GM23338 (cell line): ENCODE results near the gene SOX12. TPM values are rescaled to one million over a fixed set of nuclear protein-coding genes. Genes with fewer than 3 reads are reported as not detected.

Experiments used
- ATAC-seq: fragments of 200-7000 bp; cut with Tn5 transposase; 3 replicates; pipeline ENCODE4 v1.9.1; 2020
- DNase-seq: peaks from one replicate; pipeline ENCODE4 v3.0.0-alpha.2; 2015; ENCODE audit warnings: low spot score
- H2AFZ ChIP-seq: fragments of 200-600 bp; sonication (generic); 2 replicates; pipeline ENCODE4 v1.8.0; 2016; ENCODE audit warnings: antibody characterized with exemption, mild to moderate bottlenecking, moderate library complexity
- H3F3A ChIP-seq: fragments of 200-600 bp; sonication (generic); replicated peaks from 2 replicates; pipeline ENCODE4 v1.8.0; 2017; ENCODE audit warnings: antibody characterized with exemption, mixed run types, low read depth
- H3K27ac ChIP-seq: fragments of 200-600 bp; sonication (generic); 2 replicates; pipeline ENCODE4 v1.6.1; 2016; ENCODE audit warnings: low read depth
- H3K27me3 ChIP-seq: fragments of 200-600 bp; sonication (generic); 2 replicates; pipeline ENCODE4 v1.8.0; 2016; ENCODE audit warnings: mild to moderate bottlenecking, mixed run types, moderate library complexity; ENCODE audit not compliant: insufficient read depth
- H3K36me3 ChIP-seq: fragments of 200-600 bp; sonication (generic); 2 replicates; pipeline ENCODE4 v1.8.0; 2016; ENCODE audit warnings: mild to moderate bottlenecking; ENCODE audit not compliant: insufficient read depth
- H3K4me1 ChIP-seq: fragments of 200-600 bp; sonication (generic); 2 replicates; pipeline ENCODE4 v1.8.0; 2016; ENCODE audit warnings: mild to moderate bottlenecking, moderate library complexity; ENCODE audit not compliant: insufficient read depth
- H3K4me2 ChIP-seq: fragments of 200-600 bp; sonication (generic); 2 replicates; pipeline ENCODE4 v1.7.1; 2017; ENCODE audit warnings: mixed run types
- H3K4me3 ChIP-seq: fragments of 200-600 bp; sonication (generic); 2 replicates; pipeline ENCODE4 v1.6.1; 2016; ENCODE audit warnings: mixed run types
- H3K79me2 ChIP-seq: fragments of 200-600 bp; sonication (generic); replicated peaks from 2 replicates; pipeline ENCODE4 v1.8.0; 2017; ENCODE audit warnings: mild to moderate bottlenecking; ENCODE audit not compliant: insufficient read depth
- H3K9me2 ChIP-seq: fragments of 200-600 bp; sonication (generic); 2 replicates; pipeline ENCODE4 v1.8.0; 2017; ENCODE audit not compliant: insufficient read depth
- H4K20me1 ChIP-seq: fragments of 200-600 bp; sonication (generic); replicated peaks from 2 replicates; pipeline ENCODE4 v1.8.0; 2017; ENCODE audit warnings: mild to moderate bottlenecking; ENCODE audit not compliant: insufficient read depth
- H3K27ac Mint-ChIP-seq: 2 replicates; pipeline ENCODE4 v1.8.0; 2020; ENCODE audit warnings: inconsistent platforms, mild to moderate bottlenecking, moderate library complexity, mixed read lengths
- H3K27me3 Mint-ChIP-seq: 3 replicates; pipeline ENCODE4 v1.8.0; 2022; ENCODE audit warnings: low read depth, mild to moderate bottlenecking, moderate library complexity, mixed read lengths, inconsistent platforms; ENCODE audit not compliant: insufficient read depth, poor library complexity
- H3K36me3 Mint-ChIP-seq: 3 replicates; pipeline ENCODE4 v1.8.0; 2021; ENCODE audit warnings: low read depth, mild to moderate bottlenecking, inconsistent platforms, moderate library complexity, mixed read lengths
- H3K4me1 Mint-ChIP-seq: 3 replicates; pipeline ENCODE4 v1.8.0; 2020; ENCODE audit warnings: mild to moderate bottlenecking, inconsistent platforms, mixed read lengths
- H3K4me3 Mint-ChIP-seq: 3 replicates; pipeline ENCODE4 v1.8.0; 2021; ENCODE audit warnings: moderate library complexity, mild to moderate bottlenecking, inconsistent platforms, mixed read lengths
- H3K9me3 Mint-ChIP-seq: 3 replicates; pipeline ENCODE4 v1.8.0; 2020; ENCODE audit warnings: moderate library complexity, mild to moderate bottlenecking, inconsistent platforms, mixed read lengths
- CREB1 ChIP-seq: fragments of 250-450 bp; sonication (Bioruptor Pico); IDR thresholded peaks from 2 replicates; pipeline ENCODE4 v1.5.0; 2020; ENCODE audit warnings: low read depth, mild to moderate bottlenecking, moderate library complexity
- ETS1 ChIP-seq: IDR thresholded peaks from 2 replicates; pipeline ENCODE4 v1.6.1; 2016; ENCODE audit warnings: antibody characterized with exemption
- EZH2 ChIP-seq: fragments of 200-600 bp; sonication (generic); IDR thresholded peaks from one replicate; pipeline ENCODE4 v1.8.0; 2017; ENCODE audit warnings: antibody characterized with exemption, mild to moderate bottlenecking, low read depth; ENCODE audit not compliant: unreplicated experiment
- EZH2phosphoT487 ChIP-seq: fragments of 200-600 bp; sonication (generic); IDR thresholded peaks from one replicate; pipeline ENCODE4 v1.8.1; 2018; ENCODE audit warnings: antibody characterized with exemption; ENCODE audit not compliant: unreplicated experiment
- JUNB ChIP-seq: IDR thresholded peaks from one replicate; pipeline ENCODE4 v1.6.1; 2016; ENCODE audit warnings: antibody characterized with exemption; ENCODE audit not compliant: unreplicated experiment
- NANOG ChIP-seq: IDR thresholded peaks from 2 replicates; pipeline ENCODE4 v1.6.1; 2016; ENCODE audit warnings: antibody characterized with exemption, borderline replicate concordance
- POLR2AphosphoS5 ChIP-seq: IDR thresholded peaks from 2 replicates; pipeline ENCODE4 v1.6.1; 2016; ENCODE audit warnings: antibody characterized with exemption, low read depth
- STAT1 ChIP-seq: IDR thresholded peaks from one replicate; pipeline ENCODE4 v1.6.1; 2016; ENCODE audit warnings: antibody characterized with exemption; ENCODE audit not compliant: unreplicated experiment
- ZNF114 ChIP-seq: fragments of 250-450 bp; sonication (Bioruptor Pico); IDR thresholded peaks from 2 replicates; pipeline ENCODE4 v1.5.0; 2020; ENCODE audit warnings: mild to moderate bottlenecking, moderate library complexity
- ZNF331 ChIP-seq: fragments of 250-450 bp; sonication (Bioruptor Pico); IDR thresholded peaks from 2 replicates; pipeline ENCODE4 v1.5.0; 2020; ENCODE audit warnings: low read depth, mild to moderate bottlenecking, moderate library complexity
- polyA plus RNA-seq: library from polyadenylated mRNA; unstranded; fragments of >200 nt; fragmentation: Nextera tagmentation; extraction: Ambion mirVana; gene quantifications from 2 replicates; pipeline ENCODE4 v1.2.1, GENCODE V29; 2016
- total RNA-seq: library from RNA; depleted of rRNA; stranded (reverse); fragments of >200 nt; shearing (Covaris generic); gene quantifications from 2 replicates; pipeline ENCODE4 v1.2.3, GENCODE V29; 2014
- TF ChIP-seq, protein P1 (sequence below): IDR thresholded peaks from one replicate; pipeline ENCODE4 v1.6.1; 2018; ENCODE audit warnings: antibody characterized with exemption; ENCODE audit not compliant: unreplicated experiment
- TF ChIP-seq, protein P2 (sequence below): fragments of 250-450 bp; sonication (Bioruptor Pico); IDR thresholded peaks from 2 replicates; pipeline ENCODE4 v1.5.0; 2020; ENCODE audit warnings: mild to moderate bottlenecking, moderate library complexity
- TF ChIP-seq, protein P3 (sequence below), 2 experiments: fragments of 200-600 bp in 1 of 2; sonication (generic) in 1 of 2; conservative IDR thresholded peaks; 2 replicates each; pipeline versions ENCODE4 v1.5.1 to v1.6.1; 2016 to 2017; ENCODE audit warnings: antibody characterized with exemption in 2 of 2, low read depth in 2 of 2, mild to moderate bottlenecking in 2 of 2, moderate library complexity in 1 of 2

Gene SOX12
- total and polyA plus RNA-seq, 2 experiments from 2014 or later: 14.1 to 32.0 TPM

DNA sequence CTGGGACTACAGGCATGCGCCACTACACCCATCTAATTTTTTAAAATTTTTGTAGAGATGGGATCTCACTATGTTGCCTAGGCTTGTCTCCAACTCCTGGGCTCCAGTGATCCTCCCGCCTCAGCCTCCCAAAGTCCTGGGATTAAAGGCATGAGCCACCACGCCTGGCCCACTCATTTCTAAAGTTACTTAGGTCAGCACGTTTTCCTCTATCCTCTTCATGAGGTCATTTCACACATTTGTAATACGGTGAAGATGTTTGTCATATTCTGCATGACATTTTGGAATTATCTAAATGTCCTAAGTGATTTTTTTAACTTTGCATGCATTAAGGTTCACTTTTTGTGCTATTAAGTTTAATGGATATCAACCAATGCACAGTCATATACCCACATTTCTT, 11.9 kb upstream of the SOX12 start:
- no peak overlapping the region for H3K4me3 Mint-ChIP-seq
- Histone ChIP-seq H3K9me2 (no peaks in the 10 kb centered on the region), H3K4me1 (peaks cover 17% of the 10 kb centered on the region), H3K4me3 (no peak overlapping the region), H3K4me2 (no peak overlapping the region), H3F3A (peaks cover 8% of the 10 kb centered on the region), H3K36me3 (no peaks in the 10 kb centered on the region), H3K27ac (no peak overlapping the region), H4K20me1 (no peaks in the 10 kb centered on the region), H3K79me2 (no peaks in the 10 kb centered on the region), H3K27me3 (no peaks in the 10 kb centered on the region), H2AFZ (no peak overlapping the region)
- no peaks in the 10 kb centered on the region; the same call in 2 of the 3 replicates for H3K36me3 Mint-ChIP-seq
- no peak overlapping the region for H3K27ac Mint-ChIP-seq
- H3K4me1 Mint-ChIP-seq: peaks cover 17% of the 10 kb centered on the region
- DNase-seq (no peak), ATAC-seq (no peak)
- no peaks in the 10 kb centered on the region for H3K9me3 Mint-ChIP-seq
- TF ChIP-seq CREB1 (CRISPR knock-in tag): no peak
- no peak for TF ChIP-seq NANOG
- TF ChIP-seq ZNF331 (CRISPR knock-in tag): no peak
- TF ChIP-seq POLR2AphosphoS5: no peak
- no peak for TF ChIP-seq JUNB
- no peak for TF ChIP-seq EZH2phosphoT487
- TF ChIP-seq, protein P1, sequence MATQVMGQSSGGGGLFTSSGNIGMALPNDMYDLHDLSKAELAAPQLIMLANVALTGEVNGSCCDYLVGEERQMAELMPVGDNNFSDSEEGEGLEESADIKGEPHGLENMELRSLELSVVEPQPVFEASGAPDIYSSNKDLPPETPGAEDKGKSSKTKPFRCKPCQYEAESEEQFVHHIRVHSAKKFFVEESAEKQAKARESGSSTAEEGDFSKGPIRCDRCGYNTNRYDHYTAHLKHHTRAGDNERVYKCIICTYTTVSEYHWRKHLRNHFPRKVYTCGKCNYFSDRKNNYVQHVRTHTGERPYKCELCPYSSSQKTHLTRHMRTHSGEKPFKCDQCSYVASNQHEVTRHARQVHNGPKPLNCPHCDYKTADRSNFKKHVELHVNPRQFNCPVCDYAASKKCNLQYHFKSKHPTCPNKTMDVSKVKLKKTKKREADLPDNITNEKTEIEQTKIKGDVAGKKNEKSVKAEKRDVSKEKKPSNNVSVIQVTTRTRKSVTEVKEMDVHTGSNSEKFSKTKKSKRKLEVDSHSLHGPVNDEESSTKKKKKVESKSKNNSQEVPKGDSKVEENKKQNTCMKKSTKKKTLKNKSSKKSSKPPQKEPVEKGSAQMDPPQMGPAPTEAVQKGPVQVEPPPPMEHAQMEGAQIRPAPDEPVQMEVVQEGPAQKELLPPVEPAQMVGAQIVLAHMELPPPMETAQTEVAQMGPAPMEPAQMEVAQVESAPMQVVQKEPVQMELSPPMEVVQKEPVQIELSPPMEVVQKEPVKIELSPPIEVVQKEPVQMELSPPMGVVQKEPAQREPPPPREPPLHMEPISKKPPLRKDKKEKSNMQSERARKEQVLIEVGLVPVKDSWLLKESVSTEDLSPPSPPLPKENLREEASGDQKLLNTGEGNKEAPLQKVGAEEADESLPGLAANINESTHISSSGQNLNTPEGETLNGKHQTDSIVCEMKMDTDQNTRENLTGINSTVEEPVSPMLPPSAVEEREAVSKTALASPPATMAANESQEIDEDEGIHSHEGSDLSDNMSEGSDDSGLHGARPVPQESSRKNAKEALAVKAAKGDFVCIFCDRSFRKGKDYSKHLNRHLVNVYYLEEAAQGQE: no peak
- TF ChIP-seq, protein P2, sequence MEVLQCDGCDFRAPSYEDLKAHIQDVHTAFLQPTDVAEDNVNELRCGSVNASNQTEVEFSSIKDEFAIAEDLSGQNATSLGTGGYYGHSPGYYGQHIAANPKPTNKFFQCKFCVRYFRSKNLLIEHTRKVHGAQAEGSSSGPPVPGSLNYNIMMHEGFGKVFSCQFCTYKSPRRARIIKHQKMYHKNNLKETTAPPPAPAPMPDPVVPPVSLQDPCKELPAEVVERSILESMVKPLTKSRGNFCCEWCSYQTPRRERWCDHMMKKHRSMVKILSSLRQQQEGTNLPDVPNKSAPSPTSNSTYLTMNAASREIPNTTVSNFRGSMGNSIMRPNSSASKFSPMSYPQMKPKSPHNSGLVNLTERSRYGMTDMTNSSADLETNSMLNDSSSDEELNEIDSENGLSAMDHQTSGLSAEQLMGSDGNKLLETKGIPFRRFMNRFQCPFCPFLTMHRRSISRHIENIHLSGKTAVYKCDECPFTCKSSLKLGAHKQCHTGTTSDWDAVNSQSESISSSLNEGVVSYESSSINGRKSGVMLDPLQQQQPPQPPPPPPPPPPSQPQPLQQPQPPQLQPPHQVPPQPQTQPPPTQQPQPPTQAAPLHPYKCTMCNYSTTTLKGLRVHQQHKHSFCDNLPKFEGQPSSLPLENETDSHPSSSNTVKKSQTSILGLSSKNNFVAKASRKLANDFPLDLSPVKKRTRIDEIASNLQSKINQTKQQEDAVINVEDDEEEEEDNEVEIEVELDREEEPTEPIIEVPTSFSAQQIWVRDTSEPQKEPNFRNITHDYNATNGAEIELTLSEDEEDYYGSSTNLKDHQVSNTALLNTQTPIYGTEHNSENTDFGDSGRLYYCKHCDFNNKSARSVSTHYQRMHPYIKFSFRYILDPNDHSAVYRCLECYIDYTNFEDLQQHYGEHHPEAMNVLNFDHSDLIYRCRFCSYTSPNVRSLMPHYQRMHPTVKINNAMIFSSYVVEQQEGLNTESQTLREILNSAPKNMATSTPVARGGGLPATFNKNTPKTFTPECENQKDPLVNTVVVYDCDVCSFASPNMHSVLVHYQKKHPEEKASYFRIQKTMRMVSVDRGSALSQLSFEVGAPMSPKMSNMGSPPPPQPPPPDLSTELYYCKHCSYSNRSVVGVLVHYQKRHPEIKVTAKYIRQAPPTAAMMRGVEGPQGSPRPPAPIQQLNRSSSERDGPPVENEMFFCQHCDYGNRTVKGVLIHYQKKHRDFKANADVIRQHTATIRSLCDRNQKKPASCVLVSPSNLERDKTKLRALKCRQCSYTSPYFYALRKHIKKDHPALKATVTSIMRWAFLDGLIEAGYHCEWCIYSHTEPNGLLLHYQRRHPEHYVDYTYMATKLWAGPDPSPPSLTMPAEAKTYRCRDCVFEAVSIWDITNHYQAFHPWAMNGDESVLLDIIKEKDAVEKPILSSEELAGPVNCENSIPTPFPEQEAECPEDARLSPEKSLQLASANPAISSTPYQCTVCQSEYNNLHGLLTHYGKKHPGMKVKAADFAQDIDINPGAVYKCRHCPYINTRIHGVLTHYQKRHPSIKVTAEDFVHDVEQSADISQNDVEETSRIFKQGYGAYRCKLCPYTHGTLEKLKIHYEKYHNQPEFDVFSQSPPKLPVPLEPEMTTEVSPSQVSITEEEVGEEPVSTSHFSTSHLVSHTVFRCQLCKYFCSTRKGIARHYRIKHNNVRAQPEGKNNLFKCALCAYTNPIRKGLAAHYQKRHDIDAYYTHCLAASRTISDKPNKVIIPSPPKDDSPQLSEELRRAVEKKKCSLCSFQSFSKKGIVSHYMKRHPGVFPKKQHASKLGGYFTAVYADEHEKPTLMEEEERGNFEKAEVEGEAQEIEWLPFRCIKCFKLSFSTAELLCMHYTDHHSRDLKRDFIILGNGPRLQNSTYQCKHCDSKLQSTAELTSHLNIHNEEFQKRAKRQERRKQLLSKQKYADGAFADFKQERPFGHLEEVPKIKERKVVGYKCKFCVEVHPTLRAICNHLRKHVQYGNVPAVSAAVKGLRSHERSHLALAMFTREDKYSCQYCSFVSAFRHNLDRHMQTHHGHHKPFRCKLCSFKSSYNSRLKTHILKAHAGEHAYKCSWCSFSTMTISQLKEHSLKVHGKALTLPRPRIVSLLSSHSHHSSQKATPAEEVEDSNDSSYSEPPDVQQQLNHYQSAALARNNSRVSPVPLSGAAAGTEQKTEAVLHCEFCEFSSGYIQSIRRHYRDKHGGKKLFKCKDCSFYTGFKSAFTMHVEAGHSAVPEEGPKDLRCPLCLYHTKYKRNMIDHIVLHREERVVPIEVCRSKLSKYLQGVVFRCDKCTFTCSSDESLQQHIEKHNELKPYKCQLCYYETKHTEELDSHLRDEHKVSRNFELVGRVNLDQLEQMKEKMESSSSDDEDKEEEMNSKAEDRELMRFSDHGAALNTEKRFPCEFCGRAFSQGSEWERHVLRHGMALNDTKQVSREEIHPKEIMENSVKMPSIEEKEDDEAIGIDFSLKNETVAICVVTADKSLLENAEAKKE: no peak
- no peak for TF ChIP-seq ETS1
- no peak for TF ChIP-seq ZNF114
- TF ChIP-seq EZH2: no peak
- TF ChIP-seq STAT1: no peak
- TF ChIP-seq, protein P3, sequence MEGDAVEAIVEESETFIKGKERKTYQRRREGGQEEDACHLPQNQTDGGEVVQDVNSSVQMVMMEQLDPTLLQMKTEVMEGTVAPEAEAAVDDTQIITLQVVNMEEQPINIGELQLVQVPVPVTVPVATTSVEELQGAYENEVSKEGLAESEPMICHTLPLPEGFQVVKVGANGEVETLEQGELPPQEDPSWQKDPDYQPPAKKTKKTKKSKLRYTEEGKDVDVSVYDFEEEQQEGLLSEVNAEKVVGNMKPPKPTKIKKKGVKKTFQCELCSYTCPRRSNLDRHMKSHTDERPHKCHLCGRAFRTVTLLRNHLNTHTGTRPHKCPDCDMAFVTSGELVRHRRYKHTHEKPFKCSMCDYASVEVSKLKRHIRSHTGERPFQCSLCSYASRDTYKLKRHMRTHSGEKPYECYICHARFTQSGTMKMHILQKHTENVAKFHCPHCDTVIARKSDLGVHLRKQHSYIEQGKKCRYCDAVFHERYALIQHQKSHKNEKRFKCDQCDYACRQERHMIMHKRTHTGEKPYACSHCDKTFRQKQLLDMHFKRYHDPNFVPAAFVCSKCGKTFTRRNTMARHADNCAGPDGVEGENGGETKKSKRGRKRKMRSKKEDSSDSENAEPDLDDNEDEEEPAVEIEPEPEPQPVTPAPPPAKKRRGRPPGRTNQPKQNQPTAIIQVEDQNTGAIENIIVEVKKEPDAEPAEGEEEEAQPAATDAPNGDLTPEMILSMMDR (conservative IDR thresholded peaks at IDR 0.05; ENCODE audit: low read depth in 2 of 2): no peak
- H3K27me3 Mint-ChIP-seq: peaks cover 5% of the 10 kb centered on the region
